LNCAP (cell line): ENCODE measurements around the gene FKBP2.

ENCODE experiments used
- CTCF ChIP-seq: fragments of 450-650 bp; IDR thresholded peaks from 2 replicates; pipeline ENCODE4 v1.5.1; 2017; ENCODE audit warnings: mild to moderate bottlenecking

Gene FKBP2

GRCh38 chr11:64249563-64250414, 8.9 kb downstream of the FKBP2 start:
- no peak for TF ChIP-seq CTCF

- TF ChIP-seq CTCF = no peak
Observed at GRCh38 chr11:64250415-64251015, 9.6 kb downstream of the FKBP2 start.

- TF ChIP-seq CTCF = peak; percentile 83
Observed at GRCh38 chr11:64251016-64251752, 10.3 kb downstream of the FKBP2 start, which contains the start of gene PLCB3. PLCB3 (plus strand) TSS chr11:64251530; CDS start chr11:64251650, 120 bp downstream.

- no peak for TF ChIP-seq CTCF
Observed at GRCh38 chr11:64251753-64252002, 10.8 kb downstream of the FKBP2 start.

GRCh38 chr11:64252003-64252872, 11.3 kb downstream of the FKBP2 start:
- TF ChIP-seq CTCF = peak; percentile 23

GRCh38 chr11:64253043-64253442, 12.1 kb downstream of the FKBP2 start:
- TF ChIP-seq CTCF = no peak

GRCh38 chr11:64253481-64253880, 12.6 kb downstream of the FKBP2 start:
- no peak for TF ChIP-seq CTCF
